PC-3 (cell line): ENCODE data around the gene B3GALNT1. TPM values are rescaled to one million over a fixed set of nuclear protein-coding genes. Genes with fewer than 3 reads are reported as not detected.

Source experiments
- ATAC-seq: fragments of 200-7000 bp; cut with Tn5 transposase; 2 replicates; pipeline ENCODE4 v1.9.1; 2020; ENCODE audit warnings: mild to moderate bottlenecking, moderate library complexity
- BruUV-seq: library from RNA; stranded (reverse); fragments of 400-500 nt; replicated peaks from 2 replicates; lab custom pipeline; 2021; lab: Mats Ljungman, UMichigan
- CTCF ChIA-PET: fragments of 300-600 bp; sonication (Branson Sonifier 250); formaldehyde crosslinking; loops from one replicate; lab custom pipeline; 2022; ENCODE audit warnings: antibody characterized with exemption; lab: Charles Lee
- POLR2A ChIA-PET: fragments of 300-600 bp; sonication (Branson Sonifier 250); formaldehyde crosslinking; loops from one replicate; lab custom pipeline; 2022; ENCODE audit warnings: antibody characterized with exemption; ENCODE audit not compliant: unreplicated experiment; lab: Charles Lee
- DNase-seq: peaks from one replicate; pipeline ENCODE4 v3.0.0-alpha.2; 2015
- H2AFZ ChIP-seq: fragments of 300-600 bp; sonication (generic); 2 replicates; pipeline ENCODE4 v1.6.0; 2016; ENCODE audit warnings: antibody characterized with exemption, low read length
- H3F3A ChIP-seq: fragments of 300-600 bp; sonication (generic); one replicate; pipeline ENCODE4 v1.6.0; 2017; ENCODE audit warnings: antibody characterized with exemption, low read length, control low read depth, mild to moderate bottlenecking; ENCODE audit not compliant: unreplicated experiment
- H3K27ac ChIP-seq: fragments of 300-600 bp; sonication (generic); 2 replicates; pipeline ENCODE4 v1.5.1; 2016; ENCODE audit warnings: mild to moderate bottlenecking, low read length
- H3K27me3 ChIP-seq: fragments of 300-600 bp; sonication (generic); 2 replicates; pipeline ENCODE4 v1.6.1; 2016; ENCODE audit warnings: low read length, mixed read lengths
- H3K36me3 ChIP-seq: fragments of 300-600 bp; sonication (generic); 2 replicates; pipeline ENCODE4 v1.6.1; 2016; ENCODE audit warnings: low read depth, mixed run types, low read length, mixed read lengths
- H3K4me1 ChIP-seq: fragments of 300-600 bp; sonication (generic); 2 replicates; pipeline ENCODE4 v1.5.1; 2016; ENCODE audit warnings: low read length; ENCODE audit not compliant: insufficient read depth
- H3K4me2 ChIP-seq: fragments of 300-600 bp; sonication (generic); 2 replicates; pipeline ENCODE4 v1.6.0; 2016; ENCODE audit warnings: low read length
- H3K4me3 ChIP-seq: fragments of 300-600 bp; sonication (generic); 2 replicates; pipeline ENCODE4 v1.5.1; 2016; ENCODE audit warnings: mild to moderate bottlenecking, low read length, mixed read lengths
- H3K79me2 ChIP-seq: fragments of 300-600 bp; sonication (generic); 2 replicates; pipeline ENCODE4 v1.6.1; 2017; ENCODE audit warnings: low read length, mixed read lengths
- H3K9ac ChIP-seq: fragments of 300-600 bp; sonication (generic); 2 replicates; pipeline ENCODE4 v1.6.0; 2016; ENCODE audit warnings: mild to moderate bottlenecking, low read length
- H3K9me2 ChIP-seq: fragments of 300-600 bp; sonication (generic); replicated peaks from 2 replicates; pipeline ENCODE4 v1.6.1; 2016; ENCODE audit warnings: mixed run types, low read length, mixed read lengths
- H3K9me3 ChIP-seq: fragments of 300-600 bp; sonication (generic); 2 replicates; pipeline ENCODE4 v1.6.1; 2016; ENCODE audit warnings: low read length, mixed read lengths
- H4K20me1 ChIP-seq: fragments of 300-600 bp; sonication (generic); 2 replicates; pipeline ENCODE4 v1.6.1; 2016; ENCODE audit warnings: low read length, mixed read lengths
- CTCF ChIP-seq: fragments of 300-600 bp; sonication (generic); conservative IDR thresholded peaks from 2 replicates; pipeline ENCODE4 v1.5.1; 2017; ENCODE audit warnings: antibody characterized with exemption, low read depth, mild to moderate bottlenecking, low read length
- EZH2 ChIP-seq: fragments of 300-600 bp; sonication (generic); IDR thresholded peaks from one replicate; pipeline ENCODE4 v1.6.1; 2017; ENCODE audit warnings: antibody characterized with exemption, mild to moderate bottlenecking, low read length; ENCODE audit not compliant: unreplicated experiment
- EZH2phosphoT487 ChIP-seq: fragments of 300-600 bp; sonication (generic); IDR thresholded peaks from 2 replicates; pipeline ENCODE4 v1.6.1; 2018; ENCODE audit warnings: mild to moderate bottlenecking, antibody characterized with exemption, low read length, borderline replicate concordance
- intact Hi-C: fragments of 100-400 bp; cut with micrococcal nuclease; formaldehyde crosslinking; loops from 2 replicates; pipeline ENCODE4 v1.9.0; 2023
- total RNA-seq: library from RNA; depleted of rRNA; stranded (reverse); fragments of >200 nt; gene quantifications from 2 replicates; pipeline ENCODE4 v1.2.3, GENCODE V29; 2014

Gene B3GALNT1
- total RNA-seq, 1 experiment from 2014 or later = 125 TPM

GRCh38 chr3:161101609-161102008 is 3.5 kb downstream of the B3GALNT1 start:
- intact Hi-C loops = no loop called here
- TF ChIP-seq CTCF (no peak), EZH2phosphoT487 (no peak), EZH2 (no peak)
- Histone ChIP-seq H3K36me3 (peaks cover 39% of the 10 kb centered on the region), H3K4me1 (peaks cover 41% of the 10 kb centered on the region), H3K4me2 (peak overlapping the region; percentile 14; the same call in 1 of the 2 replicates), H3K9me3 (no peaks in the 10 kb centered on the region), H4K20me1 (no peaks in the 10 kb centered on the region), H3K79me2 (peaks cover 46% of the 10 kb centered on the region), H3F3A (no peaks in the 10 kb centered on the region), H3K27ac (no peak overlapping the region), H3K9me2 (no peaks in the 10 kb centered on the region), H3K27me3 (no peaks in the 10 kb centered on the region), H3K9ac (no peak overlapping the region), H2AFZ (no peak overlapping the region), H3K4me3 (no peak overlapping the region)
- ChIA-PET POLR2A (interaction anchor here (0.9 kb wide), 1 partner anchor 102 kb away, joined by 3 read pairs; no protein-coding TSS in a partner anchor), CTCF (no interaction called here)
- ATAC-seq (no peak), DNase-seq (no peak)
- no TSS peak for BruUV-seq

- H3K4me3 ChIP-seq = no peak overlapping the region
- no peaks in the 10 kb centered on the region for H3K9me2 ChIP-seq
- H2AFZ ChIP-seq = no peak overlapping the region
- no peaks in the 10 kb centered on the region for H3K9me3 ChIP-seq
- intact Hi-C loops = no loop called here
- no peak overlapping the region for H3K4me2 ChIP-seq
- H3K27me3 ChIP-seq = no peaks in the 10 kb centered on the region
- ChIA-PET CTCF (no interaction called here), POLR2A (no interaction called here)
- no peak for DNase-seq
- H3K4me1 ChIP-seq = peaks cover 35% of the 10 kb centered on the region
- no TSS peak for BruUV-seq
- H3F3A ChIP-seq = no peaks in the 10 kb centered on the region
- no peak overlapping the region for H3K27ac ChIP-seq
- H3K36me3 ChIP-seq = peaks cover 45% of the 10 kb centered on the region
- no peak for ATAC-seq
- H3K79me2 ChIP-seq = peaks cover 46% of the 10 kb centered on the region
- no peak overlapping the region for H3K9ac ChIP-seq
- no peak for TF ChIP-seq EZH2phosphoT487
- no peak for TF ChIP-seq EZH2
- no peak for TF ChIP-seq CTCF
- H4K20me1 ChIP-seq = no peaks in the 10 kb centered on the region
Measured at GRCh38 chr3:161100994-161101393, 4.2 kb downstream of the B3GALNT1 start.

- DNase-seq (peak; percentile 72), ATAC-seq (peak; percentile 77)
- no peak overlapping the region for H3K27ac ChIP-seq
- intact Hi-C loops = loop anchor here (1.0 to 10.0 kb wide), 7 partner anchors 74 to 392 kb away; partner anchors contain the start of gene NMD3
- peaks cover 44% of the 10 kb centered on the region for H3K36me3 ChIP-seq
- no peaks in the 10 kb centered on the region for H3K9me3 ChIP-seq
- 0 out of 2 replicates have a peak, but pooled peaks cover 11% of the 10 kb centered on the region for H3K4me1 ChIP-seq
- no peaks in the 10 kb centered on the region for H3K27me3 ChIP-seq
- no peak overlapping the region for H2AFZ ChIP-seq
- peaks cover 11% of the 10 kb centered on the region; the same call in 1 of the 2 replicates for H3K79me2 ChIP-seq
- no peak overlapping the region for H3K9ac ChIP-seq
- CTCF ChIA-PET = interaction anchor here (0.5 to 1.2 kb wide), 5 partner anchors 27 to 327 kb away, joined by 3 to 5 read pairs (median 4); no protein-coding TSS in a partner anchor
- no peaks in the 10 kb centered on the region for H3K9me2 ChIP-seq
- TF ChIP-seq EZH2phosphoT487 (no peak), EZH2 (no peak), CTCF (peak; percentile 93)
- H3F3A ChIP-seq = no peaks in the 10 kb centered on the region
- POLR2A ChIA-PET = interaction anchor here (0.5 kb wide), 1 partner anchor 131 kb away, joined by 3 read pairs; no protein-coding TSS in a partner anchor
- H3K4me3 ChIP-seq = no peak overlapping the region
- H3K4me2 ChIP-seq = no peak overlapping the region
- no peaks in the 10 kb centered on the region for H4K20me1 ChIP-seq
- no TSS peak for BruUV-seq
Measured at GRCh38 chr3:161096771-161097367, 8.3 kb downstream of the B3GALNT1 start.
